Measurements from ENCODE around the gene MMP19.
A peak's percentile ranks its signal among the peaks of the same experiment; 100 is the strongest.

The MMP19 gene

DNA sequence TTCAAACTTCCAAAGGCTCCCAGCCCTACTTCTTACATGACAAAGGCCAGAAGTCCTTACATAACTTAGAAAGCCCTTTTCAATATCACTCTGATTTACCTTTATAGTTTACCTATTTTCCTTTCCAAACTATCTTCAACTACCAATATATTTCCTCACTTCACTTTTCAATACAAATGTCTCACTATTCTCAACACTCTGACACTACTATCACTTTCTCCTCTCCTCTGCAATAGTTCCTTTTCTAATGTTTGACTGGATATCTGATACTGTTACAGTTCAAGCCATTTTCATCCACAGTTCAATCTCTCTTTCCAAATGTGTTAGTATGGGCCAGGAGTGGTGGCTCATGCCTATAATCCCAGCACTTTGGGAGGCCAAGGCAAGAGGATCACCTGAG, 28.5 kb downstream of the MMP19 start:
- no peak for DNase-seq (ENCODE audit: low read depth)

DNA sequence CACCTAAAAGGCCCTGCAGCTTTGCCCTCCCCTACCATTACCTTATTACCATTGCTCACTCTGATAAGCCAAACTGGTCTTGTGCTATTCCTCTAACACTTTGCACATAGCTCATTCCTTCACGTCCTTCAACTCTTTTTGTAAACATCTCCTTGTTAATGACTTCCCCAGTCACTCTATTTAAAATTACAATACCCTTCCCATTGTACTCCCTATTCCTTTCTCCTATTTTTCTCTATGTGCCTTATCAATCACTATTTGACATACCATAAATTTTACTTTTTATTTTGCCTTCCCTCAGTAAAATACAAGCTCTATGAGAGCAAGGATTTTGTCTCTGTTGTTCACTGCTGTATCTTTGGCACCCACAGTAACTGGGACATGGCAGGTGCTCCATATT, 30.6 kb downstream of the MMP19 start:
- no peak for DNase-seq (ENCODE audit: low read depth)

DNA sequence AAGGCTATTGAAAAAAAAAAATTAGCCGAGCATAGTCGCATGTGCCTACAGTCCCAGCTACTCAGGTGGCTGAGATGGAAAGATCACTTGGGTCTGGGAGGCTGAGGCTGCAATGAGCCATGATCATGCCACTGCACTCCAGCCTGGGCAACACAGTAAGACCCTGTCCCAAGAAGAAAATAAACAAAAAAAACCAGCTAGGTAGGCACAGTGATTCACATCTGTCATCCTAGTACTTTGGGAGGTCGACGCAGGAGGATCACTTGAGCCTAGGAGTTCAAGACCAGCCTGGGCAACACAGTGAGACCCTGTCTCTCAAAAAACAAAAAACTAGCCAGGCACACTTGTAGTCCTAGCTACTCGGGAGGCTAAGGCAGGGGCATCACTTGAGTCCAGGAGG, 33.5 kb downstream of the MMP19 start:
- DNase-seq (ENCODE audit: low read depth) = no peak

DNA sequence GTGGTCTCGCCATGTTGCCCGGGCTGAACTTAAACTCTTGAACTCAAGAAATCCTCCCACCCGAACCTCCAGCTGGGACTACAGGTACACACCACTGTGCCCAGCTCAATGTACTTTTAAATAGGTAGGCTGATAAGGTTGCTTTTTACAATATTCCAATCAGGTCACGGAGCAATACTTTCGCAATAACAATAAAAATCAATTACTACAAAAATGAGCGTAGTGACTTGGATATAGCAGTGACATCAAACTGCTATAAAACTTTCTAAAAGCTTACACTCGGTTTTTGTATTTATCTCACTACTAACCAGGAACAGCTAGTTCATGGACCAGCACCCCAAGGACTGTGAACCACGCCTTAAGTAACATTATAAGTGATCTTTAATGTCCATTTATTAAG, 35.8 kb downstream of the MMP19 start:
- DNase-seq (ENCODE audit: low read depth) = no peak

DNA sequence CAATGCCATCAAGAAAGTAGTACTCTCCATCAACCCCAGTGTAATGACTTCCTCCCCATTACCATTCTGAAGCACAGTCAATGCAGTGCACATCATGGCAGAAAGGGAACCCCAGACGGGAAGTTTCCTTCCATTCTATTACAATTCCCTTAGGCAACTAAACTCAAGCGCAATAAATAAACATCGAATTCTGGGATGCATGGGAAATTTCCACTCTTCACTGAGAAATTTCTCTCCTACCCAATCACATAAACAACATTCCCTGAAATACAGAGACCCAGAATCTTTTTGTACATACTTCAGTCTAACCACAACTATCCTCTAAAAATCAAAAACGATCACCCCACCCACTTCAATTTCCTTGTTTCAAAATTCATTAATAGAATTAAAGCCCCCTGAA, 45.2 kb downstream of the MMP19 start:
- DNase-seq (ENCODE audit: low read depth) = peak; percentile 10

DNA sequence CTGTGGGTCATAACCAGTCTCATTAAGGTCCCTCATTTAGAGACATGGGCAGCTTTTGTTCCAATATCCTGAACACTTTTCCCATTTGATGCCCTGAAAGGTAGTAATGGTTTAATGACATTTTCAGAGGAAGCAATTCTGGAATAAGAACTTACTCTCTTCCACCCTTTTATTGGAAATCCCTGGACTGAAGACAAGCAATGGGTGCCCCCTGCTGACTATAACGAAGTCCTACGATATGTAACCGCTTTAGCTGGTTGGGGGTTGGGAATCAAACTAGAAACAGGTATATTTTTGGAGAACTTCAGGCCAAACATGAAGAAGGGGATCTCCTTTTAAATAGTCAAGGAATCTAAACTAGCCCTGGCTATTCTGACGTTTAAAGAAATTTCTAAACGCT, 45.7 kb downstream of the MMP19 start:
- DNase-seq (ENCODE audit: low read depth) = peak; percentile 64

DNA sequence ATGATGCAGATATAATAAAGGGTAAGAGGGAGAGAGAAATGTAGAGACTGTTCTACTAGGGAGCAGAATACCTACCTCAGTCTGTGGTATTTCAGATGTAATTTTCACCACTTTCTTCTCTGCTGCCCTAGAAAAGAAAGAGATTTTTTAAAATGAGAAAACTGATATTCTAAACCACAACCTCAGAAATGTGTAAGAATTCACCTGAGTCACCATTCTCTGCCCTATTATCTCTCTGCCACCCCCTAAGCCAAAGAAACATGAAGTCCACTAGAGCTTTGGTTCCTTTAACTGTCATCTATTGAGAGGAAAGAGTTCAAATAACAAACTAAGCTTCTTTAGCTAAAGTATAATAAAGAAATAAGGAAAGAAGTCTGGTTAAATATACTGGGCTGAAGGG, 46.8 kb downstream of the MMP19 start:
- DNase-seq (ENCODE audit: low read depth) = no peak

DNA sequence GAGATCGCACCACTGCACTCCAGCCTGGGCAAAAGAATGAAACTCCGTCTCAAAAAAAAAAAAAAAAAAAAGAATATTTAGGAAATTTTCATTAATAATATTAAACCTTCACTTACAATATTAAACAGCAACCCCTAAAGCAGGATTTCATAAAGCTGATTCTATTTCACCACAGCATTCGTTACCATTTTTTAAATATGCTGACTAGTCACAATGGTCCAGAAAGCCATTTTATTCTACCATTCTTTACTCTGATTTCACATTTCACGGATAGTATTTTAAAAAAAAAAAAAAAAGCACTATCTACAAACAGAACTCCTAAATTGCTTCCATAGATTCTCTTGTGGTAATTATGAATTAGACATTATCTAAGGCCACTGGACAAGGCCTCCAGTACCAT, 52.8 kb downstream of the MMP19 start:
- DNase-seq (ENCODE audit: low read depth) = no peak

DNA sequence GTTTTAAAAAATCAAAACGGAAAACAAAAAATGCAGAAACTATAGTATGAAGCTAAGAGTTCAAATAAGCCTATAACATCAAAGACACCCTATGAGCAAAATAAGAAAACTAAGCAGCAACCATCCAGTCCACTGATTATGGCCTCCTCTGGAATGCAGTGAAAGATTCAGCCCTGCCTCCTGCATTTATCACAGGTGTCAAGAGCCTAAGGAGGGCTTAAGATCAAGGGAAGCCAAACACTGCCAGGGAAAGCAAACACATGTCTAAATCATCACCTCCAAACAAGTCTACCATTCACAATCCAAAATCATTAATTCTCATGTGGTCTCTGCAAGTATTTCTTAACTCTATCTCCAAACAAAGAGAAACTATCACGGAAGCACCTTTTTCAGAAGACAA, 53.6 kb downstream of the MMP19 start:
- DNase-seq (ENCODE audit: low read depth) = no peak

DNA sequence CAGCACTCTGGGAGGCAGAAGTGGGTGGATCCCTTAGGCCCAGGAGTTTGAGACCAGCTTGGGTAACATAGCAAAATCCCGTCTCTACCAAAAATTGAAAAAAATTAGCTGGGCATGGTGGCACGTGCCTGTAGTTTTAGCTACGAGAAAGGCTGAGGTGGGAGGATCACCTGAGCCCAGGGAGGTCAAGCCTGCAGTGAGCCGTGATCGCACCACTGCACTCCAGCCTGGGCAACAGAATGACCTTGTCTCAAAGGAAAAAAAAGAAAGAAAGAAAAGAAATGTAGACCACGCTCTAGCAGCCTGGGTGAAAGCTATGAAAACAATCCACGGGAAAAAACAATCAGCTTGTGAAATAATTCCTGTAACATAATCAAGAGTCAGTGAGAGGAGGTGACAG, 54.2 kb downstream of the MMP19 start:
- no peak for DNase-seq (ENCODE audit: low read depth)

All from EH (cell line).